ACC112 (cell line): ENCODE measurements around the gene ANKRD65.
"Not testable (repeated sequence)": the region's sequence is repeated elsewhere in the genome, so short reads cannot be mapped to it uniquely, and the experiment has no call there.

Experiments
- H2AFZ ChIP-seq: fragments of 200-600 bp; sonication (generic); one replicate; pipeline ENCODE4 v1.6.0; 2017; ENCODE audit warnings: antibody characterized with exemption, low read length; ENCODE audit not compliant: unreplicated experiment
- H3K27ac ChIP-seq: fragments of 200-600 bp; sonication (generic); 2 replicates; pipeline ENCODE4 v1.5.1; 2014; ENCODE audit warnings: low read depth, mild to moderate bottlenecking, antibody characterized with exemption, low read length, moderate library complexity
- H3K27me3 ChIP-seq: fragments of 200-600 bp; sonication (generic); 2 replicates; pipeline ENCODE4 v1.6.1; 2014; ENCODE audit warnings: mild to moderate bottlenecking, antibody characterized with exemption, low read length, moderate library complexity, mixed read lengths; ENCODE audit not compliant: insufficient read depth
- H3K36me3 ChIP-seq: fragments of 200-600 bp; sonication (generic); 2 replicates; pipeline ENCODE4 v1.6.1; 2016; ENCODE audit warnings: mild to moderate bottlenecking, antibody characterized with exemption, low read length, moderate library complexity, mixed read lengths; ENCODE audit not compliant: insufficient read depth
- H3K4me1 ChIP-seq: fragments of 200-600 bp; sonication (generic); one replicate; pipeline ENCODE4 v1.6.1; 2016; ENCODE audit warnings: low read length, mixed read lengths; ENCODE audit not compliant: insufficient read depth, unreplicated experiment, control insufficient read depth
- H3K4me3 ChIP-seq: fragments of 200-600 bp; sonication (generic); 2 replicates; pipeline ENCODE4 v1.5.1; 2014; ENCODE audit warnings: mild to moderate bottlenecking, low read depth, low read length
- H3K79me2 ChIP-seq: fragments of 200-600 bp; sonication (generic); one replicate; pipeline ENCODE4 v1.6.0; 2016; ENCODE audit warnings: low read length; ENCODE audit not compliant: control insufficient read depth, unreplicated experiment, insufficient read depth

ANKRD65 gene

DNA sequence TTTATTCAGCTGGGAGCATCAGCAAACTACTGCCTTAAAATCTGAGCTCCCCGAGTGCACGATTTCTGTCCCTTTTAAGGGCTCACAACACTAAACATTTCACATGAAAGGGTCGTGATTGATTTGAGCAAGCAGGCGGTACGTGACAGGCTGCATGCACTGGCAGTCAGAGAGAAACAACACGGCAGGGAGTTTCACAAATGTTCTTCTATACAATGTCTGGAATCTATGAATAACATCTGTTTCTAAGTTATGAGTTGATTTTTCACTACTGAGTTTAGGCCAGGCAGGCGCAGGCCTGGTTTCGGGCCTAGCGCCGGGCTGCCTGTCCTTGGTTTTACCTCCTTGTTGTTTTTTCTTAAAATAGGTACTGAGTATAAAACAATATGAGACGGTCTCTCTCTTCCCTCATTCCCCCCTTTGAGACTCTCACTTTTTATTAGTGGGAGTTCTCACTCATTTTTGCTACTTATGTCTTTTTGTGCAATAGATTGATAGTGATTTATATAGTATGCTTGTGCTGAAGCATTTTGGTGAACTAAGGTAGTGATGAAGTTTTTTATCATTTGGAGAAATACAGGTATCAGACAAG, 8.7 kb downstream of the ANKRD65 start:
- not testable (repeated sequence) for H3K4me1 ChIP-seq, H3K36me3 ChIP-seq, H3K27me3 ChIP-seq, H3K27ac ChIP-seq, H3K4me3 ChIP-seq, H2AFZ ChIP-seq
- peaks cover 21% of the 10 kb centered on the region for H3K79me2 ChIP-seq

GRCh38 chr1:1411626-1412025, 9.4 kb downstream of the ANKRD65 start:
- Histone ChIP-seq H2AFZ (no peak overlapping the region), H3K27me3 (no peaks in the 10 kb centered on the region), H3K4me3 (no peak overlapping the region), H3K79me2 (peaks cover 28% of the 10 kb centered on the region), H3K27ac (no peak overlapping the region), H3K36me3 (peaks cover 3% of the 10 kb centered on the region; the same call in 1 of the 2 replicates), H3K4me1 (peaks cover 4% of the 10 kb centered on the region)

DNA sequence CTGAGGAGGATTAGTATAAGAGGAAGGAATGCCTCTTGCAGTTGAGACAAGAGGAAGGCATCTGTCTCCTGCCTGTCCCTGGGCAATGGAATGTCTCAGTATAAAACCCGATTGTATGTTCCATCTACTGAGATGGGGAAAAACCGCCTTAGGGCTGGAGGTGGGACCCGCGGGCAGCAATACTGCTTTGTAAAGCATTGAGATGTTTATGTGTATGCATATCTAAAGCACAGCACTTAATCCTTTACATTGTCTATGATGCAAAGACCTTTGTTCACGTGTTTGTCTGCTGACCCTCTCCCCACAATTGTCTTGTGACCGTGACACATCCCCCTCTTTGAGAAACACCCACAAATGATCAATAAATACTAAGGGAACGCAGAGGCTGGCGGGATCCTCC, 10.8 kb downstream of the ANKRD65 start:
- H2AFZ ChIP-seq, H3K36me3 ChIP-seq, H3K27me3 ChIP-seq, H3K27ac ChIP-seq, H3K4me3 ChIP-seq: not testable (repeated sequence)
- H3K79me2 ChIP-seq, result peaks cover 42% of the 10 kb centered on the region
- H3K4me1 ChIP-seq, result peaks cover 12% of the 10 kb centered on the region

- Histone ChIP-seq H3K4me1 (peaks cover 12% of the 10 kb centered on the region), H3K79me2 (peaks cover 47% of the 10 kb centered on the region), H3K27ac (peak overlapping the region; percentile 67), H3K4me3 (peak overlapping the region; percentile 91), H2AFZ (peak overlapping the region; percentile 27), H3K36me3 (peaks cover 10% of the 10 kb centered on the region), H3K27me3 (no peaks in the 10 kb centered on the region)
These were observed 13.3 kb downstream of the ANKRD65 start for GRCh38 chr1:1407636-1408318.

DNA sequence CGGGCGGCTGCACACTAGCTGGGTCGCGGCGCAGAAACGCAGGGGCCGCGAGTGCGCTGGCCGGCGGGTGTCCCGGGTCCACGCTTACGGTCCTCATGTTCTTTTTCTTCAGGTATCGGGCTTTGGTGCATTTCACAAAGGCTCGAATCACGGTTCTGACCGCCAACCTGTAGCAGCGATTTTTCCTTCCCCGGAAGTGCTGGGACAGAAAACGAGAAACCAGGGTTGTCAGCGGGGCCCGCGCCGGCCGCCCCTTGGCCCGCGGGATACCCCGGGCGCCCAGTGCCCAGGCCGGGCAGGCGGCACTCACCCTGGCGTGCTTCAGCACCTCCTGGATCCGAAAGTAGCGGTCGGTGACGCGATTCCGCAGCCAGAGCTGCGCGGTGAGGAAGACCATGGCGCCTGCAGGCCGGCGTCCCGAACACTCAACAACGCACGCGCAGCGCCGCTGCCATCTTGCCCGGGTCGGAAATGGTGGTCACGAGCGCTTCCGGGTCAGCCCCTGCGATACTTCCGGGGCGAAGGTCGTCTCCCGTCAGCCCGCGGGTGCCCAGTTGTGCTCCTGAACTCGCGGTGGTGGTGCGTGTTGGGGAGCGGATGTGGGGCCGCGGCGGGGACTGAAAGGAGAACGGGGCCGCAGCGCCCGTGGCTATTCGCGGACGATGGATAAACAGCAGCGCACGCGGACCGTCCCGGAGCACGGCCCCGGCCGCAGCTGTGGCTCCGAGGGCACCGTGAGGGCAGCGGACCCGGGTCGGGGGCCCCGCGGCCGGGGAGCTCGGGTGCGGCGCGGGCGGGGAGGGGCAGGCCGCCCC, 14.0 kb downstream of the ANKRD65 start, which contains the start of gene MRPL20:
Gene MRPL20, minus strand, starts transcription at position 473 of the 815 bp plus-strand sequence. Its CDS starts 76 bp downstream, at position 397.
- Histone ChIP-seq H3K27ac (peak within 1 kb of the TSS; percentile 67), H3K4me1 (peaks cover 12% of the 10 kb centered on the region), H3K27me3 (no peaks in the 10 kb centered on the region), H2AFZ (peak within 1 kb of the TSS; percentile 74), H3K4me3 (peak within 1 kb of the TSS; percentile 91), H3K36me3 (peaks cover 14% of the 10 kb centered on the region), H3K79me2 (peaks cover 47% of the 10 kb centered on the region)

GRCh38 chr1:1406101-1406820, 14.8 kb downstream of the ANKRD65 start:
- Histone ChIP-seq H3K4me1 (peaks cover 12% of the 10 kb centered on the region), H3K36me3 (peaks cover 17% of the 10 kb centered on the region), H3K27ac (peak overlapping the region; percentile 67; the same call in 1 of the 2 replicates)

GRCh38 chr1:1403653-1404052, 17.4 kb downstream of the ANKRD65 start:
- Histone ChIP-seq H3K79me2 (peaks cover 70% of the 10 kb centered on the region), H3K4me3 (no peak overlapping the region), H2AFZ (no peak overlapping the region), H3K27me3 (no peaks in the 10 kb centered on the region), H3K4me1 (peaks cover 24% of the 10 kb centered on the region), H3K27ac (no peak overlapping the region), H3K36me3 (peaks cover 21% of the 10 kb centered on the region; the same call in 1 of the 2 replicates)

More at GRCh38 chr1:1406101-1406820, 14.8 kb downstream of the ANKRD65 start:
- H3K4me3 ChIP-seq, result peak overlapping the region; percentile 91
- no peaks in the 10 kb centered on the region for H3K27me3 ChIP-seq
- H2AFZ ChIP-seq, result no peak overlapping the region
- peaks cover 55% of the 10 kb centered on the region for H3K79me2 ChIP-seq

- H3K27ac ChIP-seq, result not testable (repeated sequence)
- peaks cover 22% of the 10 kb centered on the region; the same call in 1 of the 2 replicates for H3K36me3 ChIP-seq
These were observed 18.1 kb downstream of the ANKRD65 start for GRCh38 chr1:1402901-1403392.

GRCh38 chr1:1402072-1402900, 18.8 kb downstream of the ANKRD65 start:
- peaks cover 70% of the 10 kb centered on the region for H3K79me2 ChIP-seq
- H3K27me3 ChIP-seq, result no peaks in the 10 kb centered on the region
- peaks cover 28% of the 10 kb centered on the region for H3K4me1 ChIP-seq
- peaks cover 27% of the 10 kb centered on the region for H3K36me3 ChIP-seq
- no peak overlapping the region for H3K27ac ChIP-seq
- H2AFZ ChIP-seq, result no peak overlapping the region
- H3K4me3 ChIP-seq, result no peak overlapping the region

More at GRCh38 chr1:1402901-1403392, 18.1 kb downstream of the ANKRD65 start:
- H3K4me3 ChIP-seq, H3K27me3 ChIP-seq, H2AFZ ChIP-seq: not testable (repeated sequence)
- peaks cover 70% of the 10 kb centered on the region for H3K79me2 ChIP-seq
- peaks cover 22% of the 10 kb centered on the region for H3K4me1 ChIP-seq
